Upper lobe of left lung (tissue), 6 donors: ENCODE measurements around the gene MYLK2. TPM values are rescaled to one million over a fixed set of nuclear protein-coding genes. Genes with fewer than 3 reads are reported as not detected.
A peak's percentile ranks its signal among the peaks of the same experiment; 100 is the strongest.

Experiments used
- ATAC-seq, 2 donors: fragments of 200-7000 bp; cut with Tn5 transposase; one replicate each; pipeline ENCODE4 v1.9.1; 2022; ENCODE audit warnings: mild to moderate bottlenecking in 2 of 2, moderate library complexity in 2 of 2; ENCODE audit not compliant: low FRiP score in 2 of 2
- DNase-seq, 2 donors: peaks; one replicate each; pipeline ENCODE4 v3.0.0-alpha.2; 2019 to 2020
- H3K27ac ChIP-seq, 4 donors: fragments of 200-600 bp; sonication (generic); one replicate each; pipeline ENCODE4 v1.5.1; 2016 to 2019
- H3K27me3 ChIP-seq, 4 donors: fragments of 200-600 bp; sonication (generic); one replicate each; pipeline ENCODE4 v1.5.1; 2017 to 2019
- H3K36me3 ChIP-seq, 4 donors: fragments of 200-600 bp; sonication (generic); one replicate each; pipeline ENCODE4 v1.5.1; 2016 to 2019
- H3K4me1 ChIP-seq, 4 donors: fragments of 200-600 bp; sonication (generic); one replicate each; pipeline ENCODE4 v1.5.1; 2018 to 2019
- H3K4me3 ChIP-seq, 4 donors: fragments of 200-600 bp; sonication (generic); one replicate each; pipeline ENCODE4 v1.5.1; 2017 to 2019; ENCODE audit warnings: mild to moderate bottlenecking in 2 of 4, moderate library complexity in 1 of 4
- H3K9me3 ChIP-seq, 4 donors: fragments of 200-600 bp; sonication (generic); one replicate each; pipeline ENCODE4 v1.5.1; 2018 to 2019
- EP300 ChIP-seq, 4 donors: sonication (generic); formaldehyde crosslinking; IDR thresholded peaks; one replicate each; pipeline ENCODE4 v1.5.1; 2017; ENCODE audit warnings: antibody characterized with exemption in 4 of 4, control low read depth in 2 of 4
- POLR2A ChIP-seq, 4 donors: fragments of 450-650 bp; IDR thresholded peaks; one replicate each; pipeline ENCODE4 v1.5.1; 2016 to 2017; ENCODE audit warnings: antibody characterized with exemption in 4 of 4, mild to moderate bottlenecking in 2 of 4
- POLR2AphosphoS5 ChIP-seq, 2 donors: sonication (generic); formaldehyde crosslinking; IDR thresholded peaks; one replicate each; pipeline ENCODE4 v1.5.1; 2017; ENCODE audit warnings: antibody characterized with exemption in 2 of 2
- WGBS, 2 donors: methylation state at CpG; one replicate each; pipeline ENCODE4 v1.1.5; 2017 to 2018; 5-methylcytosine and 5-hydroxymethylcytosine counted together
- total RNA-seq, 6 donors: library from RNA; depleted of rRNA in 4 of 6; stranded (reverse); fragments of >200 nt in 4 of 6; gene quantifications; one replicate each; pipeline versions ENCODE4 v1.1.0 to v1.2.1, GENCODE V29; 2016 to 2021
- TF ChIP-seq, protein P1 (sequence below), 6 experiments: fragments of 450-650 bp in 4 of 6; fragments of 200-600 bp in 2 of 6; sonication (generic) in 2 of 6; IDR thresholded peaks; one replicate each; pipeline ENCODE4 v1.5.1; 2016 to 2019; ENCODE audit warnings: antibody characterized with exemption in 6 of 6
- donor health status: DM: no; HTN: no; CAD: no; lungs with moderate emphysema.
- donor health status: DM: no; HTN: yes; CAD: no; lungs with severe emphysema.

MYLK2 gene
- total RNA-seq, 6 donors from 2014 or later, result not detected

DNA sequence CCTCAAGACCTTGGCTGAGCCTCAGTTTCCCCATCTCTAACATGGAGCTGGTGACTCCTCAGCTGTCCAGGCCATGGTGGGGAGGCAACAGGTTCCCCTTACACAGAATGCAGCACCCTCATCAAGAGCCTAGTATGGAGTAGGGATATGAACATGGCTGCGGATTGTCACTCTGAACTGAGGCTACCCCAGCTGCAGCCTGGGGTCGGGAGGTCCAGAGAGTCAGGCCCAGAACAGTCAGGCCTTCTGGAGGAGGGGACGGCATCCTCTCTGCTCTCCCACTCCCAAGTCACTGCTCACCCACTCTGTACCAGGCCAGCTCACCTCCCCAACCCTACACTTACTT is 27.6 kb downstream of the MYLK2 start:
- H3K4me3 ChIP-seq, result no peak overlapping the region
- DNase-seq (no peak), ATAC-seq (no peak)
- H3K36me3 ChIP-seq, result no peaks in the 10 kb centered on the region
- H3K4me1 ChIP-seq, result peaks cover 0 to 9% (median 4%) of the 10 kb centered on the region in 4 donors
- WGBS, 2 donors, result 56 to 57% methylated on average over 1 to 3 of the region's 3 CpGs
- H3K27ac ChIP-seq, result no peak overlapping the region
- TF ChIP-seq POLR2A (IDR thresholded peaks at IDR 0.05), result no peak
- TF ChIP-seq EP300 (IDR thresholded peaks at IDR 0.05), result no peak
- TF ChIP-seq POLR2AphosphoS5 (IDR thresholded peaks at IDR 0.05), result no peak
- TF ChIP-seq, protein P1, sequence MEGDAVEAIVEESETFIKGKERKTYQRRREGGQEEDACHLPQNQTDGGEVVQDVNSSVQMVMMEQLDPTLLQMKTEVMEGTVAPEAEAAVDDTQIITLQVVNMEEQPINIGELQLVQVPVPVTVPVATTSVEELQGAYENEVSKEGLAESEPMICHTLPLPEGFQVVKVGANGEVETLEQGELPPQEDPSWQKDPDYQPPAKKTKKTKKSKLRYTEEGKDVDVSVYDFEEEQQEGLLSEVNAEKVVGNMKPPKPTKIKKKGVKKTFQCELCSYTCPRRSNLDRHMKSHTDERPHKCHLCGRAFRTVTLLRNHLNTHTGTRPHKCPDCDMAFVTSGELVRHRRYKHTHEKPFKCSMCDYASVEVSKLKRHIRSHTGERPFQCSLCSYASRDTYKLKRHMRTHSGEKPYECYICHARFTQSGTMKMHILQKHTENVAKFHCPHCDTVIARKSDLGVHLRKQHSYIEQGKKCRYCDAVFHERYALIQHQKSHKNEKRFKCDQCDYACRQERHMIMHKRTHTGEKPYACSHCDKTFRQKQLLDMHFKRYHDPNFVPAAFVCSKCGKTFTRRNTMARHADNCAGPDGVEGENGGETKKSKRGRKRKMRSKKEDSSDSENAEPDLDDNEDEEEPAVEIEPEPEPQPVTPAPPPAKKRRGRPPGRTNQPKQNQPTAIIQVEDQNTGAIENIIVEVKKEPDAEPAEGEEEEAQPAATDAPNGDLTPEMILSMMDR (IDR thresholded peaks at IDR 0.05), result peak in 2 of 6 experiments; percentile 2 to 12
- H3K27me3 ChIP-seq, result peaks cover 0 to 18% (median 1%) of the 10 kb centered on the region in 4 donors
- no peaks in the 10 kb centered on the region for H3K9me3 ChIP-seq

DNA sequence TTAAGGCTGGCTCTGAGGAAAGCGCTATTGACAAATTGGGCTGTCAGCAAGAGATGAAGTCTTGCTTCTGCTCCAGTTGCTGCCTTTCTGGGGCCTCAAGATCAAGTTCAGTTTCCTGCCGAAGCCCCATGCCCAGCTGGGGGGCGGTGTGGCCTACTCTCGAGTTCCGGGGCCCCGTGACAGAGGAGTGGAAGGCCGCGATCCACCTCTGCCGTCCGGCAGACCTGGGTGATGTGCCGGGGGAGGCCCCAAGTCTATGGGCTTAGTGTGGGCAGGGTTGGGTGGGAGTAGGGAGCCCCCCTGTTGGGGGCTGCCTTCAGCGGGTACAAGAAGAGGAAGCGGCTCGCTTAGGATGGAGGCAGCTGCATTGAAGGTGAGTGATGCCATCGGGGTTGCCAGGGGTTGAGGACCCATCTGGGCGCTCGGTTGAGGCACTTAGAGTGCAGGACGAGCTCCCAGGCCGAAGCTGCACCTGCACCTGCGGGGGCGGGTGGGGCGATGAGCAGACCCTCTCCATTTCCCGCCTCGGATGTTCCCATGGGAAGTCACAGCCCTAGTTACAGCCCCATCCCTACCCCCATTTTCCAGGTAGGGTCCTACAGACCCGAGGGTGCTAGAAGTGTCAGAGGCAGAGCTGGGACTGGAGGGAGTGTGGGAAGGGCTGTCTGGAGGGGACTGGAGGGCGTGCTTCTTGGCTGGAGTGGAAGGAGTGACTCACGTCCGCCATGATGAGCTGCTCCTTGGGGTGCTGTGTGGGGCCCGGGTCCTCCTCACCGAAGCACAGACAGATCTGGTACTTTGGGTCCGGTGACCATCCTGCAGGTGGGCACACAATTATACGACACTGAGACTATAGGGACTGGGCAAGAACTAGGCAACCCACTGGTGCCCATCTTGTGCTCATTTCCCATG is 29.2 kb downstream of the MYLK2 start:
- H3K4me1 ChIP-seq, result peaks cover 1 to 8% (median 4%) of the 10 kb centered on the region in 4 donors
- ATAC-seq, result no peak
- TF ChIP-seq POLR2A (IDR thresholded peaks at IDR 0.05) (no peak), POLR2AphosphoS5 (IDR thresholded peaks at IDR 0.05) (no peak), EP300 (IDR thresholded peaks at IDR 0.05) (no peak)
- TF ChIP-seq, protein P1 (IDR thresholded peaks at IDR 0.05), result no peak

DNA sequence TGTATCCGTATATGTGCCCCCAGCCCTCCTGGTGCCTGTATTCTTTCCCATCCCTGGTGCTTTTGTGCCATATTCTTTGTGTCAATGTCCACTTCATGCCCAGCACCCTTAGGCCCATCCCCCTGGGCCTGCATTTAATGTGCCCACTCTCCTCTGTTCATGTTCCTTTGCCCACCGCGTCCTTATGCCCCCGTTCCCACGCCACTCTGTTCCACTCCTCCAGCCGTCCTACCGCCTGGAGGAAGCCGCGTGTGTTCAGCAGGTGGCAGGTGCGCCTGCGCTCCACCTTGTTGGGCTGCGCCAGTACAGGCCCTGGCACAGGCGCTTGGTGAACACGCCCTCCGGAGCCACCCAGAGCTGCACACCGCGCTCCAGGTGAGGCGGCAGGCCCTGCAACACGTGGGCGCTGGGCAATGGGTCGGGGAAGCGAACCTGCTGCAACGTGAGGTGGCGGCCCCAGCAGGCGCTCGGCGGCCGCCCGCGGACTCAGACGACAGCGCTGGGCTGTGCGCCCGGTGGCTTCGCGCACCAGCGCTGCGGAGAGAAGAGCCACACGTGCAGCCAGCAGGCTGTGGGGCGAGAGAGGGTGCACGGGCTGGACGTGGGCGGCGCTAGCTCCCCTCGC is 30.3 kb downstream of the MYLK2 start:
- Histone ChIP-seq H3K27ac (no peak overlapping the region), H3K4me1 (peaks cover 0 to 8% (median 4%) of the 10 kb centered on the region in 4 donors), H3K36me3 (no peaks in the 10 kb centered on the region), H3K4me3 (no peak overlapping the region), H3K9me3 (no peaks in the 10 kb centered on the region), H3K27me3 (peaks cover 0 to 18% (median 1%) of the 10 kb centered on the region in 4 donors)
- ATAC-seq (no peak), DNase-seq (no peak)
- 37 to 71% methylated on average over 11 to 42 of the region's 45 CpGs for WGBS, 2 donors
- TF ChIP-seq POLR2AphosphoS5 (IDR thresholded peaks at IDR 0.05) (no peak), POLR2A (IDR thresholded peaks at IDR 0.05) (no peak), EP300 (IDR thresholded peaks at IDR 0.05) (no peak)
- TF ChIP-seq, protein P1 (IDR thresholded peaks at IDR 0.05), result no peak

More for the DNA sequence above, 29.2 kb downstream of the MYLK2 start:
- WGBS, 2 donors, result 81 to 87% methylated on average over 28 to 31 of the region's 32 CpGs
- Histone ChIP-seq H3K36me3 (no peaks in the 10 kb centered on the region), H3K27me3 (peaks cover 0 to 18% (median 1%) of the 10 kb centered on the region in 4 donors), H3K27ac (no peak overlapping the region), H3K4me3 (no peak overlapping the region), H3K9me3 (no peaks in the 10 kb centered on the region)
- no peak for DNase-seq

- DNase-seq (no peak), ATAC-seq (no peak)
- peaks cover 0 to 18% (median 1%) of the 10 kb centered on the region in 4 donors for H3K27me3 ChIP-seq
- no peaks in the 10 kb centered on the region for H3K36me3 ChIP-seq
- TF ChIP-seq, protein P1 (IDR thresholded peaks at IDR 0.05), result no peak
- TF ChIP-seq EP300 (IDR thresholded peaks at IDR 0.05) (no peak), POLR2AphosphoS5 (IDR thresholded peaks at IDR 0.05) (no peak), POLR2A (IDR thresholded peaks at IDR 0.05) (no peak)
- no peak overlapping the region for H3K4me3 ChIP-seq
- no peak overlapping the region for H3K27ac ChIP-seq
- WGBS, 2 donors, result 57 to 59% methylated on average over 11 of the region's 11 CpGs
- H3K4me1 ChIP-seq, result peaks cover 0 to 8% (median 4%) of the 10 kb centered on the region in 4 donors
- H3K9me3 ChIP-seq, result no peaks in the 10 kb centered on the region
Observed at GRCh38 chr20:31851240-31851955, 32.2 kb downstream of the MYLK2 start.
